AG04450 (cell line): ENCODE data around the gene HSD17B1. TPM values are rescaled to one million over a fixed set of nuclear protein-coding genes. Genes with fewer than 3 reads are reported as not detected.

ENCODE experiments used
- CTCF ChIA-PET: fragments of 300-600, 350-600 bp; formaldehyde crosslinking; extraction: SDS; loops from one replicate; lab custom pipeline; 2022; ENCODE audit warnings: antibody characterized with exemption, inconsistent platforms; lab: Charles Lee
- POLR2A ChIA-PET: fragments of 350-600 bp; formaldehyde crosslinking; extraction: SDS; loops from one replicate; lab custom pipeline; 2021; ENCODE audit warnings: antibody characterized with exemption, inconsistent platforms; lab: Yijun Ruan, JAX
- DNase-seq: peaks from one replicate; pipeline ENCODE4 v3.0.0-alpha.2; 2011; ENCODE audit warnings: low read depth, low spot score
- H3K27ac ChIP-seq: one replicate; pipeline ENCODE4 v1.5.1; 2012; ENCODE audit warnings: low read depth, low read length, control low read depth
- H3K27me3 ChIP-seq: one replicate; pipeline ENCODE4 v1.6.0; 2012; ENCODE audit warnings: low read length; ENCODE audit not compliant: control insufficient read depth, insufficient read depth
- H3K4me3 ChIP-seq: 2 replicates; pipeline ENCODE4 v1.5.1; 2011; ENCODE audit warnings: mild to moderate bottlenecking, low read depth, low read length, control low read depth
- H3K9me3 ChIP-seq: 2 replicates; pipeline ENCODE4 v1.5.1; 2012; ENCODE audit warnings: low read length; ENCODE audit not compliant: control insufficient read depth, insufficient read depth
- CTCF ChIP-seq: IDR thresholded peaks from 2 replicates; pipeline ENCODE4 v1.5.1; 2011; ENCODE audit warnings: low read depth, low read length, control low read depth, inconsistent platforms
- polyA plus RNA-seq: library from polyadenylated mRNA; depleted of rRNA; stranded (reverse); fragments of >200 nt; gene quantifications from 2 replicates; pipeline ENCODE4 v1.2.3, GENCODE V29; 2011

The HSD17B1 gene
- polyA plus RNA-seq, 1 experiment = 0.87 TPM

GRCh38 chr17:42509841-42510240 lies 42.9 kb upstream of the HSD17B1 start:
- Histone ChIP-seq H3K4me3 (no peak overlapping the region), H3K27me3 (no peaks in the 10 kb centered on the region), H3K27ac (no peak overlapping the region), H3K9me3 (no peaks in the 10 kb centered on the region)
- CTCF ChIA-PET = interaction anchor here (2.1 kb wide), 1 partner anchor 8 kb away, joined by 11 read pairs; no protein-coding TSS in a partner anchor
- POLR2A ChIA-PET = no interaction called here
- no peak for TF ChIP-seq CTCF
- DNase-seq = no peak

- ChIA-PET CTCF (interaction anchor here (1.0 kb wide), 1 partner anchor 15 kb away, joined by 10 read pairs; no protein-coding TSS in a partner anchor), POLR2A (interaction anchor here (0.5 kb wide), 1 partner anchor 86 kb away, joined by 5 read pairs; no protein-coding TSS in a partner anchor)
- Histone ChIP-seq H3K27me3 (no peaks in the 10 kb centered on the region), H3K4me3 (no peak overlapping the region), H3K27ac (no peak overlapping the region), H3K9me3 (no peaks in the 10 kb centered on the region)
- no peak for DNase-seq
- no peak for TF ChIP-seq CTCF
Measured at GRCh38 chr17:42512246-42512645, 40.5 kb upstream of the HSD17B1 start.

GRCh38 chr17:42512733-42513251 lies 39.9 kb upstream of the HSD17B1 start:
- CTCF ChIA-PET = interaction anchor here (1.0 kb wide), 1 partner anchor 14 kb away, joined by 10 read pairs; no protein-coding TSS in a partner anchor
- H3K4me3 ChIP-seq = no peak overlapping the region
- H3K9me3 ChIP-seq = no peaks in the 10 kb centered on the region
- H3K27ac ChIP-seq = peak overlapping the region; percentile 73
- no peak for DNase-seq
- TF ChIP-seq CTCF = no peak
- POLR2A ChIA-PET = no interaction called here
- H3K27me3 ChIP-seq = no peaks in the 10 kb centered on the region

- Histone ChIP-seq H3K9me3 (no peaks in the 10 kb centered on the region), H3K27me3 (no peaks in the 10 kb centered on the region), H3K27ac (peak overlapping the region; percentile 57), H3K4me3 (no peak overlapping the region)
- TF ChIP-seq CTCF = no peak
- DNase-seq = no peak
- CTCF ChIA-PET = no interaction called here
- POLR2A ChIA-PET = interaction anchor here (0.5 kb wide), 1 partner anchor 112 kb away, joined by 3 read pairs; no protein-coding TSS in a partner anchor
Measured at GRCh38 chr17:42513686-42514085, 39.0 kb upstream of the HSD17B1 start.

GRCh38 chr17:42514279-42514678 lies 38.4 kb upstream of the HSD17B1 start:
- CTCF ChIA-PET = interaction anchor here (0.7 to 1.0 kb wide), 3 partner anchors 10 to 192 kb away, joined by 3 read pairs; no protein-coding TSS in a partner anchor
- POLR2A ChIA-PET = interaction anchor here (0.5 to 1.5 kb wide), 2 partner anchors 91 to 112 kb away, joined by 3 to 8 read pairs; partner anchors contain the start of gene CAVIN1
- no peak for TF ChIP-seq CTCF
- no peak for DNase-seq
- Histone ChIP-seq H3K27ac (no peak overlapping the region), H3K4me3 (no peak overlapping the region), H3K27me3 (no peaks in the 10 kb centered on the region), H3K9me3 (no peaks in the 10 kb centered on the region)
